Measurements from ENCODE around the gene CXCL12.

CXCL12 gene

GRCh38 chr10:44333511-44333910 is 51.4 kb downstream of the CXCL12 start:
- H3K27me3 ChIP-seq, result no peaks in the 10 kb centered on the region
- H3K9me3 ChIP-seq, result no peaks in the 10 kb centered on the region
- no peak overlapping the region for H3K27ac ChIP-seq
- intact Hi-C loops (cut with DNase I; ENCODE audit: low total_unique reads), result loop anchor here (10.0 kb wide), 1 partner anchor 251 kb away; no protein-coding TSS in a partner anchor
- DNase-seq, result no peak
- no peaks in the 10 kb centered on the region for H3K4me1 ChIP-seq
- no peak overlapping the region for H3K4me3 ChIP-seq
- TF ChIP-seq CTCF (IDR thresholded peaks at IDR 0.05), result no peak
- no peaks in the 10 kb centered on the region for H3K36me3 ChIP-seq

GRCh38 chr10:44332465-44332864 is 52.4 kb downstream of the CXCL12 start:
- Histone ChIP-seq H3K4me1 (no peaks in the 10 kb centered on the region), H3K27ac (no peak overlapping the region), H3K36me3 (no peaks in the 10 kb centered on the region), H3K4me3 (no peak overlapping the region), H3K27me3 (no peaks in the 10 kb centered on the region), H3K9me3 (no peaks in the 10 kb centered on the region)
- no peak for DNase-seq
- no peak for TF ChIP-seq CTCF (IDR thresholded peaks at IDR 0.05)
- intact Hi-C loops (cut with DNase I; ENCODE audit: low total_unique reads), result loop anchor here (10.0 kb wide), 1 partner anchor 252 kb away; no protein-coding TSS in a partner anchor

GRCh38 chr10:44330431-44330830 is 54.5 kb downstream of the CXCL12 start:
- peaks cover 0 to 7% (median 2%) of the 10 kb centered on the region in 4 donors for H3K4me1 ChIP-seq
- H3K9me3 ChIP-seq, result no peaks in the 10 kb centered on the region
- H3K4me3 ChIP-seq, result no peak overlapping the region
- DNase-seq, result no peak
- no peak for TF ChIP-seq CTCF (IDR thresholded peaks at IDR 0.05)
- H3K36me3 ChIP-seq, result no peaks in the 10 kb centered on the region
- H3K27ac ChIP-seq, result no peak overlapping the region
- no peaks in the 10 kb centered on the region for H3K27me3 ChIP-seq
- intact Hi-C loops (cut with DNase I; ENCODE audit: low total_unique reads), result loop anchor here (10.0 kb wide), 1 partner anchor 254 kb away; no protein-coding TSS in a partner anchor

- no peak overlapping the region for H3K27ac ChIP-seq
- H3K9me3 ChIP-seq, result no peaks in the 10 kb centered on the region
- intact Hi-C loops (cut with DNase I; ENCODE audit: low total_unique reads), result no loop called here
- DNase-seq, result no peak
- H3K36me3 ChIP-seq, result no peaks in the 10 kb centered on the region
- peaks cover 0 to 7% (median 2%) of the 10 kb centered on the region in 4 donors for H3K4me1 ChIP-seq
- no peak for TF ChIP-seq CTCF (IDR thresholded peaks at IDR 0.05)
- H3K27me3 ChIP-seq, result no peaks in the 10 kb centered on the region
- no peak overlapping the region for H3K4me3 ChIP-seq
These were observed 57.4 kb downstream of the CXCL12 start for GRCh38 chr10:44327461-44327860.

All from tibial artery (tissue), 4 donors.